ENCODE measurements around the gene MAP6D1. TPM values are rescaled to one million over a fixed set of nuclear protein-coding genes. Genes with fewer than 3 reads are reported as not detected.
"Not testable (repeated sequence)": the region's sequence is repeated elsewhere in the genome, so short reads cannot be mapped to it uniquely, and the experiment has no call there.

The MAP6D1 gene
- total RNA-seq, 1 experiment from 2014 or later: 1.2 TPM

DNA sequence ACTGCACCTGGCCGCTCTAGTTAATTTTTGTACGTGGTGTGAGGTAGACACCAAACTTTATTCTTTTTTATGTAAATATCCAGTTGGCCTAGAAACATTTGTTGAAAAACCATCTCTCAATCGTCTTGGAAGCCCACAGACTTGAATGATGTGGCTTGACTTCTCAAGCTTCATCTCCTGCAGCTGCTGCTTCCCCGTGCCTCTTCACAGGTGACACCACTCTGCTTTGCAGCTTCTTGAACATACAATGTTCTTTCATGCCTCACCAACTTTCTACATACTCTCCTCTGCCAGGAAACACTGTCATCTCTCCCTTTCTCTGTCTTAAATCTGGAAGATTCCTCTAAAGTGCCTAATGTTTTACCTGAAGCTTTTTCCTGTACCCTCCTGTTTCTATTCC is 35.6 kb downstream of the MAP6D1 start:
- Histone ChIP-seq H3K9ac (ENCODE audit: low read length) (no peak overlapping the region), H4K20me1 (ENCODE audit: insufficient read depth, low read depth, low read length) (peaks cover 7% of the 10 kb centered on the region; the same call in 1 of the 2 replicates), H3K27me3 (ENCODE audit: low read length) (no peaks in the 10 kb centered on the region), H3K9me2 (replicated peaks; ENCODE audit: insufficient read depth, low read length) (no peaks in the 10 kb centered on the region), H3K27ac (ENCODE audit: low read length) (no peak overlapping the region), H2AFZ (ENCODE audit: low read length) (no peak overlapping the region), H3K4me2 (ENCODE audit: low read depth, low read length, poor library complexity, severe bottlenecking) (no peak overlapping the region), H3K36me3 (ENCODE audit: insufficient read depth, low read length) (peaks cover 66% of the 10 kb centered on the region), H3K4me1 (ENCODE audit: low read length) (no peaks in the 10 kb centered on the region), H3K79me2 (ENCODE audit: low read length) (peaks cover 60% of the 10 kb centered on the region), H3K4me3 (ENCODE audit: low read length) (no peak overlapping the region), H3K9me3 (ENCODE audit: low read length) (no peaks in the 10 kb centered on the region)
- DNase-seq: no peak

DNA sequence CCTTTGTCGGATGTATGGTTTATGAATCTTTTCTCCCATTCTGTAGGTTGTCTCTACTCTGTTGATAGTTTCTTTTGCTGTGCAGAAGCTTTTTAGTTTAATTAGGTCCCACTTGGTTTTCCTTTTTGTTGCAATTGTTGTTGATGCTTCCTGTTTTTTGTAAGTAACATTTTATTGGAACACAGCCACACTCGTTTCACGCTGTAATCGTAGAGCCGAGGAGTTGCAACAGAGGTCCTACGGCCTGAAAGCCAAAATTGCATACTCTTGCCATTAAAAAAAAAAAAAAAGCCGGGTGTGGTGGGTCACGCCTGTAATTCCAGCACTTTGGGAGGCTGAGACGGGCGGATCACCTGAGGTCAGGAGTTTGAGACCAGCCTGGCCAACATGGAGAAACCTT is 40.9 kb downstream of the MAP6D1 start:
- peaks cover 67% of the 10 kb centered on the region for H3K36me3 ChIP-seq (ENCODE audit: insufficient read depth, low read length)

DNA sequence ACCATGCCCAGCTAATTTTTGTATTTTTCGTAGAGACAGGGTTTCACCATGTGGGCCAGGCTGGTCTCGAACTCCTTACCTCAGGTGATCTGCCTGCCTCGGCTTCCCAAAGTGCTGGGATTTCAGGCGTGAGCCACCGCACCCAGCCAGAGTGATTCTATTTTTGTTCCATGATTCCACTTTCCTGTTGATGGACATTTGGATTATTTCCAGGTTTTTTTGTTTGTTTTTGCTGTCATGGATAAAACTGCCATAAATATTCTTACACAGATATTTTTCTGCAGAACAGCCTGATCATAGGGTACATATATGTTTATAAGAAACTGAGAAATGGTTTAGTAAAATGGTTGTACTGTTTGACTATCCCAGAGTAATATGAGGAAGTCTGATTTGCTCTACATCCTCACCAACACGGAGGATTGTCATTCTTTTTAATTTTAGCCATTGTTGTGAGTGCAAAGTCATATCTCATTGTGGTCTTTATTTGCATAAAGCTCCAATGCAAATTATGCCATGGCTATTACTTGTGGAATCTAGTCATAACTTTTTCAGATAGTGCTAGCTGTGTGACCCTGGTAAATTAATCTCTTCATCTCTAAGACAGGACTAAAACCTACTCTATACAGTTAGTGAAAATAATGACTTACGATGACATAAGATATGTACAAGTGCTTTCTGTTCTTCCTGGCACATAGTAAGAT is 42.7 kb downstream of the MAP6D1 start:
- DNase-seq: no peak
- Histone ChIP-seq H3K27ac (ENCODE audit: low read length) (no peak overlapping the region), H3K4me2 (ENCODE audit: low read depth, low read length, poor library complexity, severe bottlenecking) (no peak overlapping the region), H2AFZ (ENCODE audit: low read length) (no peak overlapping the region), H4K20me1 (ENCODE audit: insufficient read depth, low read depth, low read length) (no peaks in the 10 kb centered on the region), H3K4me3 (ENCODE audit: low read length) (no peak overlapping the region), H3K36me3 (ENCODE audit: insufficient read depth, low read length) (peaks cover 70% of the 10 kb centered on the region), H3K9ac (ENCODE audit: low read length) (no peak overlapping the region), H3K9me2 (replicated peaks; ENCODE audit: insufficient read depth, low read length) (no peaks in the 10 kb centered on the region), H3K9me3 (ENCODE audit: low read length) (no peaks in the 10 kb centered on the region), H3K4me1 (ENCODE audit: low read length) (peaks cover 8% of the 10 kb centered on the region), H3K79me2 (ENCODE audit: low read length) (peaks cover 61% of the 10 kb centered on the region), H3K27me3 (ENCODE audit: low read length) (no peaks in the 10 kb centered on the region)

More for the DNA sequence above, 40.9 kb downstream of the MAP6D1 start:
- H3K4me3 ChIP-seq (ENCODE audit: low read length); H4K20me1 ChIP-seq (ENCODE audit: insufficient read depth, low read depth, low read length); H3K9ac ChIP-seq (ENCODE audit: low read length); H3K9me2 ChIP-seq (replicated peaks; ENCODE audit: insufficient read depth, low read length); DNase-seq; H2AFZ ChIP-seq (ENCODE audit: low read length); H3K27ac ChIP-seq (ENCODE audit: low read length); H3K9me3 ChIP-seq (ENCODE audit: low read length); H3K4me2 ChIP-seq (ENCODE audit: low read depth, low read length, poor library complexity, severe bottlenecking); H3K4me1 ChIP-seq (ENCODE audit: low read length); H3K27me3 ChIP-seq (ENCODE audit: low read length): not testable (repeated sequence)
- H3K79me2 ChIP-seq (ENCODE audit: low read length): peaks cover 64% of the 10 kb centered on the region

DNA sequence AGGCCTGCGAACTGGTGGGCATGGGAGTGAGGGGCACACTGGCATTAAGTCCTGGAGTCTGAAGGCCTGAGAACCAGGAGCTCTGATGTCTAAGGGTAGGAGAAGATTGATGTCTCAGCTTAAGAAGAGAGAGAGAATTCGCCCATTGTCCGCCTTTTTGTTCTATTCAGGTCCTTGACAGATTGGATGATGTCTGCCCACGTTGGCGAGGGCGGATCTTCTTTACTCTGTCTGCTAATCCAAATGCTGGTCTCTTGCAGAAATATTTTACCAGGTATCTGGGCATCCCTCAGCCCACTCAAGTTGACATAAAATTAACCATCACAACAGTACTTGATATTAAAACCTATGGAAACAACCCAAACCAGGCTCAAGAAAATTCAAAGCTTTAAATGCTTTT is 44.1 kb downstream of the MAP6D1 start:
- Histone ChIP-seq H3K9me3 (ENCODE audit: low read length) (no peaks in the 10 kb centered on the region), H3K4me2 (ENCODE audit: low read depth, low read length, poor library complexity, severe bottlenecking) (no peak overlapping the region), H3K27me3 (ENCODE audit: low read length) (no peaks in the 10 kb centered on the region), H3K9ac (ENCODE audit: low read length) (no peak overlapping the region), H3K4me3 (ENCODE audit: low read length) (no peak overlapping the region), H3K4me1 (ENCODE audit: low read length) (peaks cover 8% of the 10 kb centered on the region), H3K79me2 (ENCODE audit: low read length) (peaks cover 53% of the 10 kb centered on the region), H3K27ac (ENCODE audit: low read length) (no peak overlapping the region), H3K9me2 (replicated peaks; ENCODE audit: insufficient read depth, low read length) (no peaks in the 10 kb centered on the region), H3K36me3 (ENCODE audit: insufficient read depth, low read length) (peaks cover 70% of the 10 kb centered on the region), H4K20me1 (ENCODE audit: insufficient read depth, low read depth, low read length) (no peaks in the 10 kb centered on the region), H2AFZ (ENCODE audit: low read length) (no peak overlapping the region)
- no peak for DNase-seq

DNA sequence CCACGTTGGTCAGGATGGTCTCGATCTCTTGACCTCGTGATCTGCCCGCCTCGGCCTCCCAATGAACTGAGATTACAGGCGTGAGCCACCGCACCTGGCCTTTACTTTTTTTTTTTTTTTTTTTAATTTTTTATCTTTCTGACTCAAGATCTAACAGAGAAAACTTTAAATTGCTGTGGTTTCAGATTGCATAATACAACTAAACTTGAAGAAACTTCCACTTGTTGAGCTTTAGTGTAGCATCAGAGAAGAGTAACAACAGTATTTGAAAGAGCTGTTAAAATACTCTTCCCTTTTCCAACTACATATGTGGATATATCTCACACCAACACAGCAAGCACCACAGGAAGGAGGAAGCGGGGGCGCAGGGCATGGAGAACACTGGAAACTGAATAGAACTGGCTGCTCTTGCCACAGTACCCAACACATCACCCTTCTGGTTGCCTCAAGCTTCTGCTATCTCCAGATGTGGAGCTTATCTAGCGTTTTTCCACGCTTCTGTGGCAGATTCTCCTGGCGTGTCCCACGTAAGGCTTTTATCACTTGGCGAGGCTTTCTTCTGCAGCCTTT is 45.4 kb downstream of the MAP6D1 start:
- Histone ChIP-seq H2AFZ (ENCODE audit: low read length) (no peak overlapping the region), H3K9me2 (replicated peaks; ENCODE audit: insufficient read depth, low read length) (no peaks in the 10 kb centered on the region), H3K4me3 (ENCODE audit: low read length) (no peak overlapping the region), H3K4me1 (ENCODE audit: low read length) (peaks cover 8% of the 10 kb centered on the region), H3K36me3 (ENCODE audit: insufficient read depth, low read length) (peaks cover 74% of the 10 kb centered on the region), H3K27ac (ENCODE audit: low read length) (no peak overlapping the region), H3K4me2 (ENCODE audit: low read depth, low read length, poor library complexity, severe bottlenecking) (no peak overlapping the region), H3K79me2 (ENCODE audit: low read length) (peaks cover 47% of the 10 kb centered on the region), H3K9ac (ENCODE audit: low read length) (no peak overlapping the region), H3K27me3 (ENCODE audit: low read length) (no peaks in the 10 kb centered on the region), H4K20me1 (ENCODE audit: insufficient read depth, low read depth, low read length) (no peaks in the 10 kb centered on the region), H3K9me3 (ENCODE audit: low read length) (no peaks in the 10 kb centered on the region)
- no peak for DNase-seq

DNA sequence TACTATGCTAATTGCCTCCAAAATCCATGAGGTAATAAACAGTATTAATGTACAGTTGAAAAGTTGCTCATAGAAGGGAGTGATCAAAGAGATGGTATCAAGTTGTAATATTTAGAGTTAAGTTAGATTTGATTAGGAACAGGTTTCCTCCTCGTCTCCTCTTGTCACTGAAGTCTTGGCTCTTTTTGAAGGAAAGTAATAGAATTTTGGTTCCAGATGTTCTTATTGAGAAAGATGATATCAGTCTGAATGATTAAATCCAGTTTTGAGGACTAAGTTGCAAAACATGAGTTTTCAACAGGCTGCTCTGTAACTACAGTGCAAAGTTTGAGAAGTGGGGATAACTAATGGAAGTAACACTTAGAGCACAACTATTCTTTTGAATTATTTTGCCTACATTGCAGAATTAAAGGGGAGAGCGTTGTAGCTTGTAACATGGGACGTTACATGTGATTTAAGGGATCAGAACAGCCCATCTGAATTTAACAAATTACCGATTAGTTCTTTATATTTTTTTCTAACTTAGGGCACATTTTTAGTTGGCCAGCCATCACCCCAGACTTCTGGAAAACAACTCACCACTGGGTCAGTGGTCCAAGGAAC is 48.3 kb downstream of the MAP6D1 start:
- Histone ChIP-seq H3K4me3 (ENCODE audit: low read length) (no peak overlapping the region), H3K9me3 (ENCODE audit: low read length) (no peaks in the 10 kb centered on the region), H3K27me3 (ENCODE audit: low read length) (no peaks in the 10 kb centered on the region), H2AFZ (ENCODE audit: low read length) (no peak overlapping the region), H3K9ac (ENCODE audit: low read length) (no peak overlapping the region), H3K9me2 (replicated peaks; ENCODE audit: insufficient read depth, low read length) (no peaks in the 10 kb centered on the region), H4K20me1 (ENCODE audit: insufficient read depth, low read depth, low read length) (no peaks in the 10 kb centered on the region), H3K4me1 (ENCODE audit: low read length) (no peaks in the 10 kb centered on the region), H3K4me2 (ENCODE audit: low read depth, low read length, poor library complexity, severe bottlenecking) (no peak overlapping the region), H3K27ac (ENCODE audit: low read length) (no peak overlapping the region), H3K36me3 (ENCODE audit: insufficient read depth, low read length) (peaks cover 79% of the 10 kb centered on the region), H3K79me2 (ENCODE audit: low read length) (peaks cover 28% of the 10 kb centered on the region)
- no peak for DNase-seq

DNA sequence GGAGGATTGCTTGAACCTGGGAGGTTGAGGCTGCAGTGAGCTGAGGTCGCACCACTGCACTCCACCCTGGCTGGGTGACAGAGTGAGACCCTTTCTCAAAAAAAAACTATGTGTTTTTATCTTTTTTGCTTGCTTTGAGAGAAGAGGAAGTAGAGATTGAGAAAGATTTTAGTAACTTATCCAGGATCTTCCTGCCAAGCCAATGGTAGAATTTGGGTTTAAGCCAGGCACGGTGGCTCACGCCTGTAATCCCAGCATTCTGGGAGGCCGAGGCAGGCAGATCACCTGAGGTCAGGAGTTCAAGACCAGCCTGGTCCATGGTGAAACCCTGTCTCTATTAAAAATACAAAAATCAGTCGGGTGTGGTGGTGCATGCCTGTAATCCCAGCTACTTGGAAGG is 48.9 kb downstream of the MAP6D1 start:
- H3K79me2 ChIP-seq (ENCODE audit: low read length): peaks cover 26% of the 10 kb centered on the region

DNA sequence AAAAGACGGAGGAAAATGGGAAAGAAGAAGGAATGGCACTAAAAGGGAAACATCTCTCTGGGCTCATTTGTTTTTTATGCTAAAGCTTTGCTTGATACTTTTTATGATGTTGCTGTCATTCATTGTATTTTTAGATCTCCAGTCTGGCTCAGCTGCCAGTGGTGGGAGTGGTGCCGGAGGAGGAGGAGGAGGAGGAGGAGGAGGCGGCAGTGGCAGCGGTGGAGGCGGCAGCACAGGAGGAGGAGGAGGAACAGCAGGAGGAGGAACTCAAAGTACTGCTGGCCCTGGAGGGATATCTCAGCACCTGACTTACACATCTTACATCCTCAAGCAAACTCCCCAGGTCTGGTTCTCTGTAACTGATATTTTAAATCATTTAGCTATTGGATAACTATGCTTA is 49.6 kb downstream of the MAP6D1 start:
- Histone ChIP-seq H4K20me1 (ENCODE audit: insufficient read depth, low read depth, low read length) (no peaks in the 10 kb centered on the region), H3K79me2 (ENCODE audit: low read length) (peaks cover 26% of the 10 kb centered on the region), H3K27ac (ENCODE audit: low read length) (no peak overlapping the region), H3K9me2 (replicated peaks; ENCODE audit: insufficient read depth, low read length) (no peaks in the 10 kb centered on the region), H3K36me3 (ENCODE audit: insufficient read depth, low read length) (peaks cover 77% of the 10 kb centered on the region), H3K4me3 (ENCODE audit: low read length) (no peak overlapping the region), H3K4me2 (ENCODE audit: low read depth, low read length, poor library complexity, severe bottlenecking) (no peak overlapping the region), H2AFZ (ENCODE audit: low read length) (no peak overlapping the region), H3K4me1 (ENCODE audit: low read length) (no peaks in the 10 kb centered on the region), H3K9me3 (ENCODE audit: low read length) (no peaks in the 10 kb centered on the region), H3K27me3 (ENCODE audit: low read length) (no peaks in the 10 kb centered on the region), H3K9ac (ENCODE audit: low read length) (no peak overlapping the region)
- no peak for DNase-seq

More for the DNA sequence above, 48.9 kb downstream of the MAP6D1 start:
- not testable (repeated sequence) for DNase-seq; H2AFZ ChIP-seq (ENCODE audit: low read length); H3K4me1 ChIP-seq (ENCODE audit: low read length); H3K9me3 ChIP-seq (ENCODE audit: low read length); H3K4me2 ChIP-seq (ENCODE audit: low read depth, low read length, poor library complexity, severe bottlenecking); H3K27ac ChIP-seq (ENCODE audit: low read length); H3K9me2 ChIP-seq (replicated peaks; ENCODE audit: insufficient read depth, low read length); H3K27me3 ChIP-seq (ENCODE audit: low read length); H4K20me1 ChIP-seq (ENCODE audit: insufficient read depth, low read depth, low read length); H3K9ac ChIP-seq (ENCODE audit: low read length); H3K4me3 ChIP-seq (ENCODE audit: low read length)
- H3K36me3 ChIP-seq (ENCODE audit: insufficient read depth, low read length): peaks cover 78% of the 10 kb centered on the region

All from Karpas-422 (cell line).